Hepatocyte (in vitro differentiated cells): Measurements from ENCODE around the gene SLC26A1.

Experiments
- CTCF ChIP-seq: fragments of 200-600 bp; sonication (generic); IDR thresholded peaks from 2 replicates; pipeline ENCODE4 v1.5.1; 2016; ENCODE audit warnings: antibody characterized with exemption, mild to moderate bottlenecking; ENCODE audit not compliant: poor library complexity
- EZH2 ChIP-seq: fragments of 200-600 bp; sonication (generic); IDR thresholded peaks from 2 replicates; pipeline ENCODE4 v1.6.1; 2016; ENCODE audit warnings: antibody characterized with exemption, mild to moderate bottlenecking, borderline replicate concordance
- EZH2phosphoT487 ChIP-seq: fragments of 200-600 bp; sonication (generic); IDR thresholded peaks from one replicate; pipeline ENCODE4 v1.6.1; 2018; ENCODE audit warnings: antibody characterized with exemption, mild to moderate bottlenecking, low read depth, moderate library complexity; ENCODE audit not compliant: unreplicated experiment, severe bottlenecking

- TF ChIP-seq CTCF (no peak), EZH2phosphoT487 (no peak), EZH2 (no peak)
Measured at GRCh38 chr4:970046-970745, 23.0 kb downstream of the SLC26A1 start.
